ENCODE results near the gene SDF4. TPM values are rescaled to one million over a fixed set of nuclear protein-coding genes. Genes with fewer than 3 reads are reported as not detected.
A peak's percentile ranks its signal among the peaks of the same experiment; 100 is the strongest.

The SDF4 gene
- total RNA-seq, 4 donors from 2014 or later, result 153 to 267 (median 226) TPM

- Histone ChIP-seq H3K4me1 (peaks cover 16 to 26% (median 21%) of the 10 kb centered on the region in 4 donors), H3K4me3 (no peak overlapping the region), H3K9me3 (no peaks in the 10 kb centered on the region), H3K27me3 (no peaks in the 10 kb centered on the region), H3K27ac (no peak overlapping the region), H3K36me3 (peaks cover 0 to 20% (median 6%) of the 10 kb centered on the region in 4 donors)
- no peak for TF ChIP-seq POLR2AphosphoS5 (IDR thresholded peaks at IDR 0.05)
- TF ChIP-seq CTCF (IDR thresholded peaks at IDR 0.05), result no peak
- TF ChIP-seq POLR2A (IDR thresholded peaks at IDR 0.05), result no peak
- TF ChIP-seq EP300 (IDR thresholded peaks at IDR 0.05; ENCODE audit: low read depth), result no peak
- in situ Hi-C loops (cut with MboI; ENCODE audit: low pct_ligation_motif_present in 1 of 4, low pct_unique_long_range_greater_than_20kb in 1 of 4, low sequenced_read_pairs in 3 of 4) (no loop called here), intact Hi-C loops (cut with DNase I; ENCODE audit: low total_unique reads) (loop anchor here (10.0 kb wide), 1 partner anchor 72 kb away; no protein-coding TSS in a partner anchor)
- 93% methylated on average over 40 of the region's 44 CpGs; no CpG with 5 or more reads in 1 of the 2 donors for WGBS, 2 donors (ENCODE audit: low coverage in 1 of 2)
- no peak for DNase-seq
Observed at GRCh38 chr1:1226566-1227362, 5.0 kb downstream of the SDF4 start.

GRCh38 chr1:1225913-1226312 lies 5.9 kb downstream of the SDF4 start:
- peaks cover 0 to 27% (median 6%) of the 10 kb centered on the region in 4 donors for H3K36me3 ChIP-seq
- 90% methylated on average over 18 of the region's 18 CpGs; no CpG with 5 or more reads in 1 of the 2 donors for WGBS, 2 donors (ENCODE audit: low coverage in 1 of 2)
- in situ Hi-C loops (cut with MboI; ENCODE audit: low pct_ligation_motif_present in 1 of 4, low pct_unique_long_range_greater_than_20kb in 1 of 4, low sequenced_read_pairs in 3 of 4), result no loop called here
- H3K27ac ChIP-seq, result no peak overlapping the region
- H3K4me3 ChIP-seq, result no peak overlapping the region
- intact Hi-C loops (cut with DNase I; ENCODE audit: low total_unique reads), result loop anchor here (10.0 kb wide), 1 partner anchor 71 kb away; no protein-coding TSS in a partner anchor
- DNase-seq, result no peak
- H3K9me3 ChIP-seq, result no peaks in the 10 kb centered on the region
- no peaks in the 10 kb centered on the region for H3K27me3 ChIP-seq
- TF ChIP-seq POLR2A (IDR thresholded peaks at IDR 0.05), result no peak
- no peak for TF ChIP-seq CTCF (IDR thresholded peaks at IDR 0.05)
- no peak for TF ChIP-seq POLR2AphosphoS5 (IDR thresholded peaks at IDR 0.05)
- no peak for TF ChIP-seq EP300 (IDR thresholded peaks at IDR 0.05; ENCODE audit: low read depth)
- H3K4me1 ChIP-seq, result peaks cover 16 to 25% (median 19%) of the 10 kb centered on the region in 4 donors

DNA sequence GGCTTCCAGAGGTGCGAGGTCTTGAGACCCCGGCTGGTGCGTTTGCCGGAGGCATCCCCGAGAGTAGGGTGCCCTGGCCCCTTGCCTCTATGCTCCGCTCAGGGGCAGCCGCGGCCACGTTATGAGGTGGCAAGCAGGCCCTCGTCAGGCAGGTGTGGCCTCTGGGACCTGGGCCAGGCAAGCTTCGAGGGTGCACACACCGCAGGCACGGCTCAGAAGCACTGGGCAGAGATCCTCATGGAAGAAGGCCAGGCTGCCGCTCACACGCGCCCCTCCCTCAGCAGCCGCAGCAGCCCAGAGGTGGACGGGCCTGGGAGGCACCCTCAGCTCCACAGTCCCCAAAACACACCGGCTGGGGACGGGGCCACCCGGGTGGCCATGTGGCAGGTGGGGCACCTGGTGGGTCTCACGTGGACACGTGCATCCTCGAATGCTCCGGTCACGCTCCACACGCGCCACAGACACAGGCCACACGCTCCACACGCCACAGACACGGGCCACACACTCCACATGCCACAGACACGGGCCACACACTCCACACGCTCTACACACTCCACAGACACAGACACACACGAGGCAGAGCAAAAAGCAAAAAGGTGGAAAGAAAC lies 6.5 kb downstream of the SDF4 start:
- no peak overlapping the region for H3K4me3 ChIP-seq
- no peaks in the 10 kb centered on the region for H3K27me3 ChIP-seq
- H3K4me1 ChIP-seq, result peaks cover 10 to 19% (median 14%) of the 10 kb centered on the region in 4 donors
- H3K27ac ChIP-seq, result no peak overlapping the region
- H3K9me3 ChIP-seq, result no peaks in the 10 kb centered on the region
- peak; percentile 52 for DNase-seq
- no peak for TF ChIP-seq CTCF (IDR thresholded peaks at IDR 0.05)
- WGBS, 2 donors (ENCODE audit: low coverage in 1 of 2), result 83% methylated on average over 32 of the region's 34 CpGs; no CpG with 5 or more reads in 1 of the 2 donors
- intact Hi-C loops (cut with DNase I; ENCODE audit: low total_unique reads) (loop anchor here (10.0 kb wide), 1 partner anchor 71 kb away; no protein-coding TSS in a partner anchor), in situ Hi-C loops (cut with MboI; ENCODE audit: low pct_ligation_motif_present in 1 of 4, low pct_unique_long_range_greater_than_20kb in 1 of 4, low sequenced_read_pairs in 3 of 4) (no loop called here)
- H3K36me3 ChIP-seq, result peaks cover 0 to 32% (median 6%) of the 10 kb centered on the region in 4 donors

DNA sequence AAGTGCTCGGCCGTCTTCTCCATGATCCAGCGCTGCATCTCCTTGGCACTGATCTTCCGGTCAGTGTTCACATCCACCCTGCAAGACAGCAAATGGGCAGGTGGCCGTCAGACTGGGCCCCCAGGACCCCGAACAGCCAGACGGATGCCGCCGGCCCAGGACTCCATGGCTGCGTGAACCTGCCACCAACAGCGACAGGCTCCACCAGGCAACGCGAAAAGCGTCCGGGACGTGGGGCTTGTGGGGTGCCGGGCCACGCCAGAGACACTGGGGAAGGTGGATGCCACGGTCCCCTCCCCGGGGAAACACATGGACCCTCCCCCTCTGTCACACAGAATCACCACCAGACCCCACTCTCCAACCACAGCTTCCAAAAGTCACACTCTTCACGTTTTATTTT lies 7.9 kb downstream of the SDF4 start:
- in situ Hi-C loops (cut with MboI; ENCODE audit: low pct_ligation_motif_present in 1 of 4, low pct_unique_long_range_greater_than_20kb in 1 of 4, low sequenced_read_pairs in 3 of 4), result no loop called here
- Histone ChIP-seq H3K4me1 (peaks cover 0 to 6% (median under 1%) of the 10 kb centered on the region in 4 donors), H3K4me3 (no peak overlapping the region), H3K27ac (no peak overlapping the region), H3K9me3 (no peaks in the 10 kb centered on the region), H3K27me3 (no peaks in the 10 kb centered on the region), H3K36me3 (peaks cover 0 to 37% (median 7%) of the 10 kb centered on the region in 4 donors)
- DNase-seq, result no peak
- TF ChIP-seq POLR2AphosphoS5 (IDR thresholded peaks at IDR 0.05), result no peak
- WGBS, 2 donors (ENCODE audit: low coverage in 1 of 2), result 93 to 98% methylated on average over 10 to 21 of the region's 21 CpGs
- intact Hi-C loops (cut with DNase I; ENCODE audit: low total_unique reads), result loop anchor here (10.0 kb wide), 1 partner anchor 69 kb away; no protein-coding TSS in a partner anchor
